K562 (cell line): ENCODE measurements around the gene IL17RB. TPM values are rescaled to one million over a fixed set of nuclear protein-coding genes. Genes with fewer than 3 reads are reported as not detected.

Experiments
- ATAC-seq: fragments of 200-7000 bp; cut with Tn5 transposase; 3 replicates; pipeline ENCODE4 v1.9.1; 2020; ENCODE audit warnings: moderate library complexity
- BruUV-seq: library from RNA; stranded (reverse); fragments of 400-500 nt; replicated peaks from 2 replicates; lab custom pipeline; 2021; lab: Mats Ljungman, UMichigan
- CTCF ChIA-PET: fragments of 300-600 bp; formaldehyde crosslinking; extraction: SDS; loops from one replicate; lab custom pipeline; 2021; ENCODE audit warnings: low intra/inter-chr PET ratio; lab: Yijun Ruan, JAX
- POLR2A ChIA-PET: fragments of 300-600, 350-650 bp; sonication (Branson Sonifier 250); formaldehyde crosslinking; extraction: SDS; loops from one replicate; lab custom pipeline; 2021; ENCODE audit warnings: antibody characterized with exemption, inconsistent platforms; lab: Yijun Ruan, JAX
- DNase-seq, 4 experiments: peaks; one replicate each; pipeline versions ENCODE4 v3.0.0 to v3.0.0-alpha.2; 2011 to 2018; ENCODE audit warnings: low spot score in 3 of 4, mixed read lengths in 3 of 4; ENCODE audit errors: extremely low read depth in 1 of 4
- FAIRE-seq: peaks from 2 replicates; lab custom pipeline; 2011; peaks lifted over from hg19 to GRCh38; lab: Jason Lieb, UNC
- H2AFZ ChIP-seq: 2 replicates; pipeline ENCODE4 v1.6.0; 2011; ENCODE audit warnings: low read depth, low read length, control low read depth, inconsistent platforms
- H3K27ac ChIP-seq: fragments of 200-600 bp; 3 replicates; pipeline ENCODE4 v1.8.0; 2011; ENCODE audit warnings: low read depth, mild to moderate bottlenecking, control low read depth, inconsistent platforms, low read length, moderate library complexity, mixed read lengths; ENCODE audit errors: extremely low read depth
- H3K27me3 ChIP-seq, 2 experiments: fragments of 300-600 bp in 1 of 2; 2 replicates in 1 of 2; 3 replicates in 1 of 2; pipeline versions ENCODE4 v1.6.0 to v1.8.0; 2011; ENCODE audit warnings: inconsistent platforms in 2 of 2, low read length in 2 of 2, mild to moderate bottlenecking in 1 of 2, mixed read lengths in 1 of 2, moderate library complexity in 1 of 2; ENCODE audit not compliant: control insufficient read depth in 2 of 2, insufficient read depth in 2 of 2
- H3K36me3 ChIP-seq: fragments of 300-600 bp; 3 replicates; pipeline ENCODE4 v1.8.0; 2011; ENCODE audit warnings: mild to moderate bottlenecking, low read length, inconsistent platforms; ENCODE audit not compliant: control insufficient read depth, insufficient read depth
- H3K4me1 ChIP-seq, 2 experiments: fragments of 200-600 bp in 1 of 2; replicated peaks in 1 of 2; 2 replicates in 1 of 2; 3 replicates in 1 of 2; pipeline versions ENCODE4 v1.5.1 to v1.8.0; 2011; ENCODE audit warnings: inconsistent platforms in 2 of 2, low read length in 2 of 2, mild to moderate bottlenecking in 1 of 2, mixed read lengths in 1 of 2, moderate library complexity in 1 of 2; ENCODE audit not compliant: control insufficient read depth in 2 of 2, insufficient read depth in 2 of 2
- H3K4me2 ChIP-seq: 2 replicates; pipeline ENCODE4 v1.6.1; 2011; ENCODE audit warnings: low read length, control low read depth, inconsistent platforms, mixed read lengths; ENCODE audit not compliant: insufficient read depth
- H3K4me3 ChIP-seq: fragments of 200-600 bp; sonication (generic), shearing (Covaris generic); 2 replicates; pipeline ENCODE4 v1.5.1; 2016; ENCODE audit warnings: control low read depth, inconsistent platforms
- H3K79me2 ChIP-seq: fragments of 200-600 bp; 3 replicates; pipeline ENCODE4 v1.8.0; 2011; ENCODE audit warnings: low read length, inconsistent platforms; ENCODE audit not compliant: control insufficient read depth, insufficient read depth
- H3K9ac ChIP-seq, 2 experiments: 2 replicates each; pipeline versions ENCODE4 v1.6.0 to v1.6.1; 2011; ENCODE audit warnings: low read depth in 2 of 2, low read length in 2 of 2, control low read depth in 1 of 2, inconsistent platforms in 1 of 2, mild to moderate bottlenecking in 1 of 2, mixed read lengths in 1 of 2; ENCODE audit not compliant: insufficient read depth in 1 of 2
- H3K9me1 ChIP-seq: one replicate; pipeline ENCODE4 v1.6.0; 2011; ENCODE audit warnings: inconsistent platforms, mild to moderate bottlenecking, low read length, moderate library complexity; ENCODE audit not compliant: control insufficient read depth, insufficient read depth
- H3K9me3 ChIP-seq: replicated peaks from 2 replicates; pipeline ENCODE4 v1.5.1; 2011; ENCODE audit warnings: low read depth, low read length, inconsistent platforms; ENCODE audit not compliant: control insufficient read depth, insufficient read depth
- H4K20me1 ChIP-seq: replicated peaks from 2 replicates; pipeline ENCODE4 v1.6.1; 2011; ENCODE audit warnings: low read length, inconsistent platforms, mixed read lengths; ENCODE audit not compliant: control insufficient read depth, insufficient read depth
- BRD4 ChIP-seq: fragments of 200-600 bp; sonication (generic); IDR thresholded peaks from 2 replicates; pipeline ENCODE4 v1.6.1; 2017; ENCODE audit warnings: inconsistent platforms
- EP300 ChIP-seq: IDR thresholded peaks from 2 replicates; pipeline ENCODE4 v1.6.1; 2012; ENCODE audit warnings: low read length, improper control_type of control experiment
- HINFP ChIP-seq: fragments of 450-650 bp; conservative IDR thresholded peaks from 2 replicates; pipeline ENCODE4 v1.6.1; 2016; ENCODE audit warnings: missing genetic modification characterization, low read depth, mild to moderate bottlenecking, control low read depth, missing compliant biosample characterization
- MCM7 ChIP-seq, 2 experiments: fragments of 450-650 bp; IDR thresholded peaks; 2 replicates each; pipeline ENCODE4 v1.6.1; 2016 to 2018
- MTA2 ChIP-seq: fragments of 450-650 bp; IDR thresholded peaks from 2 replicates; pipeline ENCODE4 v1.6.1; 2016; ENCODE audit warnings: low read depth
- POLR2AphosphoS5 ChIP-seq: IDR thresholded peaks from 2 replicates; pipeline ENCODE4 v1.6.1; 2011; ENCODE audit warnings: mild to moderate bottlenecking, low read depth, low read length, moderate library complexity; ENCODE audit not compliant: control insufficient read depth, insufficient read depth
- RFX7 ChIP-seq: fragments of 250-450 bp; sonication (Bioruptor Pico); IDR thresholded peaks from 2 replicates; pipeline ENCODE4 v1.5.1; 2021; ENCODE audit warnings: mild to moderate bottlenecking
- SRF ChIP-seq, 2 experiments: fragments of 250-450, 450-650 bp in 1 of 2; sonication (Bioruptor Pico) in 1 of 2; sonication (generic) in 1 of 2; formaldehyde crosslinking; IDR thresholded peaks; 2 replicates each; pipeline versions ENCODE4 v1.5.0 to v1.5.1; 2020 to 2022; ENCODE audit warnings: mild to moderate bottlenecking in 1 of 2, missing genetic modification reagents in 1 of 2
- XRCC3 ChIP-seq: fragments of 450-650 bp; IDR thresholded peaks from 2 replicates; pipeline ENCODE4 v1.6.1; 2017; ENCODE audit warnings: mild to moderate bottlenecking, moderate library complexity
- ZBTB43 ChIP-seq: sonication (generic); formaldehyde crosslinking; IDR thresholded peaks from 2 replicates; pipeline ENCODE4 v1.8.0; 2023; ENCODE audit warnings: mild to moderate bottlenecking, missing genetic modification reagents
- ZBTB9 ChIP-seq: fragments of 450-650 bp; formaldehyde crosslinking; IDR thresholded peaks from 2 replicates; pipeline ENCODE4 v1.4.0; 2020; ENCODE audit warnings: mild to moderate bottlenecking, moderate library complexity
- ZC3H4 ChIP-seq: sonication (generic); formaldehyde crosslinking; IDR thresholded peaks from 2 replicates; pipeline ENCODE4 v1.9.0; 2021; ENCODE audit warnings: missing genetic modification reagents, borderline replicate concordance
- ZNF583 ChIP-seq: fragments of 250-450 bp; sonication (Bioruptor Pico); IDR thresholded peaks from 2 replicates; pipeline ENCODE4 v1.4.0; 2020
- ZNF830 ChIP-seq: fragments of 250-450 bp; sonication (Bioruptor Pico); IDR thresholded peaks from 2 replicates; pipeline ENCODE4 v1.5.0; 2021; ENCODE audit warnings: mild to moderate bottlenecking
- WGBS: fragments of 100-300 bp; shearing (Covaris generic); methylation state at CpG from one replicate; pipeline ENCODE4 v1.1.6; 2016; ENCODE audit warnings: low coverage, mixed read lengths; ENCODE audit not compliant: insufficient coverage; ENCODE audit errors: missing lambda C conversion rate; 5-methylcytosine and 5-hydroxymethylcytosine counted together
- in situ Hi-C: fragments of 300-500 bp; cut with MboI; formaldehyde crosslinking; loops from 4 replicates; pipeline ENCODE4 v1.15.0; 2018; ENCODE audit warnings: inconsistent platforms, mixed read lengths
- intact Hi-C: fragments of 100-400 bp; cut with micrococcal nuclease; formaldehyde crosslinking; loops from 2 replicates; pipeline ENCODE4 v1.14.2; 2022
- polyA plus RNA-seq, 8 experiments: library from polyadenylated mRNA; depleted of rRNA in 4 of 8; stranded (reverse) in 5 of 8; unstranded in 3 of 8; fragments of >200 nt; fragmentation: Nextera tagmentation in 2 of 8; fragmentation: Illumina TruSeq in 1 of 8; extraction: Ambion mirVana in 2 of 8; extraction: Trizol in 1 of 8; gene quantifications; 2 replicates each; pipeline versions ENCODE4 v1.2.1 to v1.2.3, GENCODE V29; 2011 to 2014; ENCODE audit warnings: inconsistent platforms in 1 of 8, missing spikeins in 1 of 8
- total RNA-seq, 7 experiments: library from RNA; depleted of rRNA in 6 of 7; stranded (reverse); fragments of >200 nt in 6 of 7; fragmentation: Illumina TruSeq in 2 of 7; extraction: Trizol in 2 of 7; gene quantifications; 2 replicates each; pipeline versions ENCODE4 v1.2.1 to v1.2.3, GENCODE V29; 2011 to 2021; ENCODE audit warnings: low replicate concordance in 1 of 7

The IL17RB gene
- total and polyA plus RNA-seq, 9 of the 15 experiments (the other 6 are each of a cell fraction or from before 2014, with no cell fraction given), result 1.1 to 4.1 (median 1.7) TPM

- FAIRE-seq, result no peak
- Histone ChIP-seq H3K9me3 (no peaks in the 10 kb centered on the region), H4K20me1 (no peaks in the 10 kb centered on the region), H3K4me3 (no peak overlapping the region), H3K79me2 (no peaks in the 10 kb centered on the region), H3K4me2 (no peak overlapping the region), H2AFZ (no peak overlapping the region), H3K27me3 (no peaks in the 10 kb centered on the region; a peak in 1 of 5 replicates), H3K4me1 (no peaks in the 10 kb centered on the region), H3K36me3 (no peaks in the 10 kb centered on the region), H3K27ac (no peak overlapping the region), H3K9ac (no peak overlapping the region)
- WGBS, result 0% methylated on average over 1 of the region's 1 CpG
- DNase-seq, result no peak
- ATAC-seq, result no peak
- POLR2A ChIA-PET, result no interaction called here
- no TSS peak for BruUV-seq
- intact Hi-C loops, result no loop called here
- no peak for TF ChIP-seq POLR2AphosphoS5
- no peak for TF ChIP-seq ZBTB9 (CRISPR knock-in tag)
- TF ChIP-seq SRF (CRISPR knock-in tag; IDR thresholded peaks at IDR 0.05), result no peak
- TF ChIP-seq, all 486 proteins: peak for 0
- no peaks in the 10 kb centered on the region for H3K9me1 ChIP-seq
- CTCF ChIA-PET, result no interaction called here
- in situ Hi-C loops, result no loop called here
Observed at GRCh38 chr3:53826048-53826447, 20.3 kb upstream of the IL17RB start.

- no peak for FAIRE-seq
- intact Hi-C loops, result no loop called here
- BruUV-seq, result no TSS peak
- TF ChIP-seq MTA2 (no peak), ZBTB43 (CRISPR knock-in tag) (no peak), ZC3H4 (no peak), HINFP (no peak), MCM7 (IDR thresholded peaks at IDR 0.05) (no peak), ZNF583 (CRISPR knock-in tag) (no peak), XRCC3 (no peak), BRD4 (no peak), EP300 (no peak), ZNF830 (CRISPR knock-in tag) (no peak), RFX7 (CRISPR knock-in tag) (no peak)
Observed at GRCh38 chr3:53828581-53828980, 17.8 kb upstream of the IL17RB start.

More at GRCh38 chr3:53828581-53828980, 17.8 kb upstream of the IL17RB start:
- ChIA-PET CTCF (no interaction called here), POLR2A (no interaction called here)
- H4K20me1 ChIP-seq, result no peaks in the 10 kb centered on the region
- H3K9ac ChIP-seq, result no peak overlapping the region
- H3K36me3 ChIP-seq, result no peaks in the 10 kb centered on the region
- no peak overlapping the region for H3K27ac ChIP-seq
- H3K4me3 ChIP-seq, result no peak overlapping the region
- in situ Hi-C loops, result no loop called here
- DNase-seq (no peak), ATAC-seq (no peak)
- H3K4me1 ChIP-seq, result no peaks in the 10 kb centered on the region
- H3K79me2 ChIP-seq, result no peaks in the 10 kb centered on the region
- 0% methylated on average over 1 of the region's 1 CpG for WGBS
- no peaks in the 10 kb centered on the region; a peak in 1 of 5 replicates for H3K27me3 ChIP-seq
- no peak overlapping the region for H3K4me2 ChIP-seq
- H2AFZ ChIP-seq, result no peak overlapping the region
- no peaks in the 10 kb centered on the region for H3K9me1 ChIP-seq
- no peaks in the 10 kb centered on the region for H3K9me3 ChIP-seq
